H1 (cell line): ENCODE data around the gene FAM200B. TPM values are rescaled to one million over a fixed set of nuclear protein-coding genes. Genes with fewer than 3 reads are reported as not detected.

ENCODE experiments used
- CHD7 ChIP-seq: fragments of 300-600 bp; sonication (generic); IDR thresholded peaks from 2 replicates; pipeline ENCODE4 v1.7.1; 2012; ENCODE audit warnings: low read length, moderate library complexity, mild to moderate bottlenecking, inconsistent platforms; ENCODE audit not compliant: insufficient replicate concordance
- polyA plus RNA-seq, 7 experiments: library from polyadenylated mRNA; depleted of rRNA in 3 of 7; stranded (reverse) in 5 of 7; unstranded in 2 of 7; fragments of >200 nt in 5 of 7; fragments of 200-250 nt in 2 of 7; gene quantifications; 1 replicate in 5 of 7; 2 replicates in 1 of 7; 4 replicates in 1 of 7; pipeline versions ENCODE4 v1.2.1 to v1.2.3, GENCODE V29; 2011 to 2013; ENCODE audit warnings: missing spikeins in 2 of 7, mixed read lengths in 2 of 7
- total RNA-seq: library from RNA; stranded (reverse); fragmentation: NEBNext Ultra II Directional; extraction: Animal tissue kit (Norgen Biotek cat#: 25700); gene quantifications from 2 replicates; pipeline ENCODE4 v1.2.1, GENCODE V29; 2021

Gene FAM200B
- total and polyA plus RNA-seq, 2 of the 8 experiments (the other 6 are each of a cell fraction or from before 2014, with no cell fraction given): 10.7 to 23.7 TPM

GRCh38 chr4:15670576-15670975 lies 11.1 kb upstream of the FAM200B start (continued):
- no peak for TF ChIP-seq CHD7
